IPS-15b (cell line): ENCODE measurements around the gene E2F1.

Experiments used
- H3K27me3 ChIP-seq: one replicate; pipeline ENCODE4 v1.6.1; 2013; ENCODE audit warnings: low read length; ENCODE audit not compliant: control insufficient read depth, insufficient read depth
- H3K36me3 ChIP-seq: one replicate; pipeline ENCODE4 v1.6.1; 2013; ENCODE audit warnings: low read length; ENCODE audit not compliant: control insufficient read depth, insufficient read depth
- H3K4me1 ChIP-seq: one replicate; pipeline ENCODE4 v1.6.1; 2013; ENCODE audit warnings: mild to moderate bottlenecking, low read length; ENCODE audit not compliant: control insufficient read depth, insufficient read depth
- H3K4me3 ChIP-seq: one replicate; pipeline ENCODE4 v1.5.1; 2013; ENCODE audit warnings: low read depth, low read length
- H3K9ac ChIP-seq: one replicate; pipeline ENCODE4 v1.6.1; 2013; ENCODE audit warnings: low read depth, mild to moderate bottlenecking, low read length
- H3K9me3 ChIP-seq: one replicate; pipeline ENCODE4 v1.6.1; 2013; ENCODE audit warnings: mild to moderate bottlenecking, low read length; ENCODE audit not compliant: control insufficient read depth, insufficient read depth

E2F1 gene

GRCh38 chr20:33672426-33673113, 13.6 kb downstream of the E2F1 start:
- H3K36me3 ChIP-seq = peaks cover 19% of the 10 kb centered on the region
- H3K4me1 ChIP-seq = peaks cover 4% of the 10 kb centered on the region
- H3K9me3 ChIP-seq = no peaks in the 10 kb centered on the region
- no peaks in the 10 kb centered on the region for H3K27me3 ChIP-seq
- H3K9ac ChIP-seq = no peak overlapping the region
- H3K4me3 ChIP-seq = peak overlapping the region; percentile 72

DNA sequence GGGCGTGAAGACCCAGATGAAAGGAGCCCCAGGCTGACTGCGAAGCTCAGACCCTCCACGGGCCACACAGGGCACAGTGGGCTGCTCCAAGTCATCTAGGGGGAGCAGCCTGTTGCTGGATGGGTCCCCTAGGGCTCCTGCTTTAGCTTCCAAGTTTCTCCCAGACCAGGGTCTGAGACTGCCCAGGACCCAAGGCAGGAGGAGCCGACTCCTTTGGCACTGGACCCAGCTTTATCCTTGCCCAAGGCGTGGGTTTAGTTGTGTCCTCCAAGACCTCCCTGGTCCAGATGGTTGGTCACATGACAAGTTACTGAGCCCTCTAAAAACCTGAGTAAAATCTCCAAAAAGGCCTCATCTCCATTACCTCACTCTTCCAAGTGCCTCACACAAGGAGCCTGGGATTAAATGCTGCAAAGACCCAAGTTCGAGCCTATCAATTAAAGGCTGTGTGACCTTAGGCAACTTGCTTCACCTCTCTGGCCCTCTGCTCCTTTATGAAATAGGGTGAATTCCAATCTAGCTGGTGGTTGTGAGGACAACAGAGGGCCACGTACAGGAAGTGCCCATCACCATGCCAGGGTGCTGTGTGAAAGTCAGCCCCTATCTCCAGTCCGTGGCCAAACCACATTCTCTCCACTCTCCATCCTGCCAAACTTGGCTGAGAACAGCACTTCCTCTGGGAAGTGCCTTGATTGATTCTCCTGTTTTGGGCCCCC, 14.5 kb downstream of the E2F1 start:
- Histone ChIP-seq H3K4me1 (peaks cover 4% of the 10 kb centered on the region), H3K9ac (no peak overlapping the region), H3K27me3 (no peaks in the 10 kb centered on the region), H3K36me3 (peaks cover 11% of the 10 kb centered on the region), H3K9me3 (no peaks in the 10 kb centered on the region), H3K4me3 (no peak overlapping the region)

DNA sequence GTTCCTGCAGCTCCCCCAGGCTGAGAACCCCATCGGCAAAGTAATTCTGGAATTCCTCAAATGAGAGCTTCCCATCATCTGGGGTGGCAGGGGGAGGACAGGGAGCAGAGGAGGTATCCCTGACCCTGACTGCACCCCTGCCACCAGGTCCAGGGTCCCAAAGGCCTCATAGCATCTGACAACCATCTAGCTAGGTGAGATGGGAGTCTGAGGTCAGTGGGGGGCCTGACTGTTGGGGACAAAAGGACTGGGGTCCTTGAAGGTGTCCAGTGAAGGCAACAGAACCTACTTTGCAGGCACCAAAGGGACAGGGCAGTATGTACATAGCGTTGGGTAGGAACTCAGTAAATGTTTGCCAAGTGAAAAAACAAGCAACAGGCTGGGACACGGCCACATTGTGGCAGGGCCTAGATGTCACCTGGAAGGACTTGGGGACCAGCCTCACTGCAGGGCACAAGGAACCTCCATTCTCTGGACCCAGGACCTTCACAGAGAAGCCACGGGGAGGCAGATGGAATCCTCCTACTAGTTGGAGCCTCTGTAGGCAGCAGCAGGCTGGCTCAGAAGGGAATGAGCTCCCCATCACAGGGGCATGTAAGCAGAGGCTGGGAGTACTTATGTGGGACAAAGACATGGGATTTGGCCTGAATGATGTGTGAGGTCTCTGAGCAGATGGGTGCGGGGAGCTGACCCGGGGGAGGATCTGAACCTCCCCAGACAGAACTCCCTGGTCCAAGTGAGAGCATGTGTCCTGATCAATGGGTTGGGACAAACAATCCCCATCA, 15.3 kb downstream of the E2F1 start:
- Histone ChIP-seq H3K4me1 (peaks cover 8% of the 10 kb centered on the region), H3K9ac (no peak overlapping the region), H3K4me3 (no peak overlapping the region), H3K27me3 (no peaks in the 10 kb centered on the region), H3K9me3 (no peaks in the 10 kb centered on the region), H3K36me3 (peaks cover 9% of the 10 kb centered on the region)

GRCh38 chr20:33669873-33670640, 16.1 kb downstream of the E2F1 start:
- H3K4me3 ChIP-seq = no peak overlapping the region
- peaks cover 8% of the 10 kb centered on the region for H3K4me1 ChIP-seq
- no peaks in the 10 kb centered on the region for H3K9me3 ChIP-seq
- H3K27me3 ChIP-seq = no peaks in the 10 kb centered on the region
- H3K9ac ChIP-seq = no peak overlapping the region
- H3K36me3 ChIP-seq = peaks cover 9% of the 10 kb centered on the region

DNA sequence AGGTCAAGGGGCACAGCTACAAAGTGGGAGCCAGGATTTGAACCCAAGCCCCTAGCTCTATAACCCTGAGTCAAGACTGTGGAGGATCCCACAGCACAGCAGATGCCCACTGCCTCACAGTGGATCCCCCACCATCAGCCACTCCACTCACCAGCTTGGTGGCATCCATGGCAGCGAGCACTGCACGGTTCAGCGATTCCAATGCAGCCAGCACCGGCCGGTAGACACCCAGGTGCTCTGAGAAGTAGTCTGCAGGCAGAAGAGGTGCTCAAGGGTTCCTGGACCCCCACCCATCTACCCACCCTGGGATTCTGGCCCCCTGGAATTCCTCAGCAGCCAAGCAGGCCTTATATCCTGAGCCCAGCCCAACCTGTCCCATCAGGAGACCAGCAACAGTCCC, 17.0 kb downstream of the E2F1 start:
- H3K27me3 ChIP-seq = no peaks in the 10 kb centered on the region
- H3K9ac ChIP-seq = no peak overlapping the region
- H3K4me1 ChIP-seq = peaks cover 8% of the 10 kb centered on the region
- peaks cover 9% of the 10 kb centered on the region for H3K36me3 ChIP-seq
- no peaks in the 10 kb centered on the region for H3K9me3 ChIP-seq
- H3K4me3 ChIP-seq = no peak overlapping the region

DNA sequence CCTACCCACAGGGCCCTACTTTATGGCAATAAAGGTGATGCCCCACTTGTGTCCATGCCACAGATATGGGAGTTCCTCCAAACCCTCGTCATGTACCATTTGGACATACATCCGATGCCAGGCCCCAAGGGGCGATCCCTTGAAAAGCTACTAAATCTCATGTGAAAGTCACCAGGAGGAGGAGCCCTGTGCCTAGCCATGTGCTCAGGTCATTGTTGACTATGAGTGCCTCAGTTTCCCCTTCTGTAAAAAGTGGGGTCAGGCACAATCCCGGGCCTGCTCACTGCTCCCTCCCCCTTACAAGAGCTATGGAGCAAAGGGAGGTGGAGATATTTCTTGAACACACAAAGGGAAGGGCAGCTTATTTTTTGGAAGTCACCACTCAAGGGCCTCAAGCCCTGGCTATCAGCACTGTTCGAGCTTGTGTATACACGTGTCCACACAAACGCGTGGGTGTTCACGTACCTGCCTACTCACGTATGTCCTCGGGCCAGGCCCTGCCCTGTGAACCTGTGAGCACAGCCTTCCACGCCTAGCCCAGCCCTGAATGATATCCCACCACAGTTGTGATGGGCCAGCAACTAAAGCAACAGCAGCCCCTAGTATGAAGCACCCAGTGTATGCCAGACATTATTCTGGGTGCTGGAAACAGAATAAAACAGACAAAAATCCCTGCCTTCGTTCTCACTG, 17.6 kb downstream of the E2F1 start:
- peaks cover 9% of the 10 kb centered on the region for H3K36me3 ChIP-seq
- no peak overlapping the region for H3K4me3 ChIP-seq
- H3K9me3 ChIP-seq = no peaks in the 10 kb centered on the region
- no peaks in the 10 kb centered on the region for H3K27me3 ChIP-seq
- no peak overlapping the region for H3K9ac ChIP-seq
- H3K4me1 ChIP-seq = peaks cover 8% of the 10 kb centered on the region

DNA sequence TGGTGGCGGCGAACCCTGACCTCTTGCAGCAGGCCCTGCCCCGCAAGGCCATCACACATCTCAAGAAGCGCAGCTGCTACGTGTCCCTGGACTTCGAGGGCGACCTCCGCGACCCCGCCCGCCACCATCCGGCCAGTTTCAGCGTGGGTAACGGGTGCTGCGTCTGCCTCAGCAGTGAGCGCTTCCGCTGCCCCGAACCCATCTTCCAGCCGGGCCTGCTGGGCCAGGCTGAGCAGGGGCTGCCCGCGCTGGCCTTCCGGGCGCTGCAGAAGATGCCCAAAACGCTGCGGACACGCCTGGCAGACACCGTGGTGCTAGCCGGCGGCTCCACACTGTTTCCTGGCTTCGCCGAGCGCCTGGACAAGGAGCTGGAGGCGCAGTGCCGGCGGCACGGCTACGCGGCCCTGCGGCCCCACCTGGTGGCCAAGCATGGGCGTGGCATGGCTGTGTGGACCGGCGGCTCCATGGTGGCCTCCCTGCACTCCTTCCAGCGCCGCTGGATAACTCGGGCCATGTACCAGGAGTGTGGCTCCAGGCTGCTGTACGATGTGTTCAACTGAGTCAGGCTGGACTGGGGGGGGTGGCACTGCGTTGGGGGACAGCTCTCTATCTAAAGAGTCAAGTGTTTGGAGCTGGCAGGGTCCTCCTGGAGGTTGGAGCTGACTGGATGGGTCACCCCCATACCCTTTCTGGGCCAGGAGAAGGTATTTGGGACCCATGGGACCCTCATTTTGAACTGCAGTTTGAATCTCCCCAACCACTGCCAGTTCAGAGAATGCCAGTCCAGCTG, 18.3 kb downstream of the E2F1 start:
- Histone ChIP-seq H3K9ac (peak overlapping the region; percentile 60), H3K27me3 (no peaks in the 10 kb centered on the region), H3K36me3 (peaks cover 9% of the 10 kb centered on the region), H3K4me1 (peaks cover 4% of the 10 kb centered on the region), H3K9me3 (no peaks in the 10 kb centered on the region), H3K4me3 (peak overlapping the region; percentile 79)

GRCh38 chr20:33667245-33667675, 18.9 kb downstream of the E2F1 start:
- no peaks in the 10 kb centered on the region for H3K27me3 ChIP-seq
- H3K4me1 ChIP-seq = peaks cover 6% of the 10 kb centered on the region
- H3K36me3 ChIP-seq = peaks cover 9% of the 10 kb centered on the region
- H3K9me3 ChIP-seq = no peaks in the 10 kb centered on the region
- H3K9ac ChIP-seq = peak overlapping the region; percentile 60
- peak overlapping the region; percentile 79 for H3K4me3 ChIP-seq

DNA sequence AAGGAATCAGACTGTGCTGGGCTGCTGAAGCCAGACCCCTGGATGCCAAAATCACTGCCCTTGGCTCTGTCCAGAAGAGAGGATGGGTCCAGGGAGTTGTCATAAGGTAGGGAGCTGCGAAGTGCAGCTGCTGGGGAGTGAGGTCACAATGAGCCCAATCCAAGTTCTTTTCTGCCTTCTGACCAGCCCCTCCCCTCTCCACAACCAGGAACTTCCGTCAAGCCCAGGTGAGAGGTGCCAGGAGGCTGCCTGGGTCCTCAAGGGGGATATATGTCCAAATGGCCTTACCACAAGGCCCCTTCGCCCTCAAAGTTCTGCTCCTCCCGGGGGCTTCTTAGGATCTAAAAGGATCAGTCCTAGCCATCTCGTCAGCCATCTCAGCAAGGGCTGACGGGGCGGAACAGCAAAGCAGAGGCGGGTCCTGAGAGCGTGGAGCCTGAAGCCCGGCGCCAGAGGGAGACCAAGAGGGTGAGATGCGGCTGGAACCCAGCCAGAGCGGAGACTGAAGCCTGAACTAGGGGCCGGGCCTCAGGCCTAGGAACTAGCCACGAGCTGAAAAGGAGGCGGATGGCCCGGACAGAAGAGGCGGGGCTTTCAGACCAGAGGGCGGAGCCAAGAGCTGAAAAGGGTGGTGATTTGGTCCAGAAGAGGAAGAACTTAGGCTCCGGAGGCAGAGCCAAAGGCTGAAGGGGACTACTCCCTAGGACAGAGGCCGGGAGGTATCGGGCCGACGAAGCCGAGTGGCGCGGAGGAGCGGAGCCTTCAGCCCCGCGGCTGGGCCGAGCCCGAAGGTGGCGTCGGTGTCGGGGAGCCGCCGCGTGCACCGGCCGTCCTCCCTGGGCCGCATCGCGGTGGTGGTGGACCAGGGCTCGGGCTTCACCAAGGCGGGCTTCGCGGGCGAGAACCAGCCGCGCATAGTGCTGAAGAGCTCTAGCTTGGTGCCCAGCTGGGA, 19.6 kb downstream of the E2F1 start, which contains the start of gene ACTL10:
Gene ACTL10 (plus strand): TSS at position 651 of the 952 bp plus-strand sequence. CDS start 555 bp downstream, outside the sequence.
- Histone ChIP-seq H3K27me3 (no peaks in the 10 kb centered on the region), H3K9ac (peak within 1 kb of the TSS; percentile 73), H3K36me3 (peaks cover 6% of the 10 kb centered on the region), H3K4me1 (peaks cover 6% of the 10 kb centered on the region), H3K9me3 (no peaks in the 10 kb centered on the region), H3K4me3 (peak within 1 kb of the TSS; percentile 79)
